Measurements from ENCODE around the gene ARHGEF40.

Gene ARHGEF40

GRCh38 chr14:21070083-21070609, at the start of gene ARHGEF40:
TSS of gene ARHGEF40 (plus strand) at chr14:21070304. CDS start at chr14:21070397, 93 bp downstream.
- no peak for DNase-seq (ENCODE audit: low read depth in 2 of 2)

GRCh38 chr14:21020977-21021545, 49.0 kb upstream of the ARHGEF40 start:
- no peak for DNase-seq (ENCODE audit: low read depth in 2 of 2)

GRCh38 chr14:21022686-21023085, 47.4 kb upstream of the ARHGEF40 start:
- DNase-seq (ENCODE audit: low read depth in 2 of 2) = no peak

- DNase-seq (ENCODE audit: low read depth in 2 of 2) = no peak
These were observed 46.9 kb upstream of the ARHGEF40 start for GRCh38 chr14:21023174-21023573.

GRCh38 chr14:21023817-21024584, 46.1 kb upstream of the ARHGEF40 start:
- no peak for DNase-seq (ENCODE audit: low read depth in 2 of 2)

GRCh38 chr14:21024585-21025370, 45.3 kb upstream of the ARHGEF40 start, which contains the start of gene NDRG2:
TSS of gene NDRG2 (minus strand) at chr14:21025061. CDS start at chr14:21023315, 1,746 bp downstream.
- peak; percentile 48 to 76 for DNase-seq (ENCODE audit: low read depth in 2 of 2)

- no peak for DNase-seq (ENCODE audit: low read depth in 2 of 2)
These were observed 44.5 kb upstream of the ARHGEF40 start for GRCh38 chr14:21025371-21026273.

- DNase-seq (ENCODE audit: low read depth in 2 of 2) = no peak
These were observed 43.7 kb upstream of the ARHGEF40 start for GRCh38 chr14:21026274-21026987.

GRCh38 chr14:21026988-21027315, 43.2 kb upstream of the ARHGEF40 start:
- DNase-seq (ENCODE audit: low read depth in 2 of 2) = no peak

- DNase-seq (ENCODE audit: low read depth in 2 of 2) = no peak
These were observed 40.2 kb upstream of the ARHGEF40 start, which contains the start of gene TPPP2 for GRCh38 chr14:21029917-21030316. TSS of gene TPPP2 (plus strand) at chr14:21030217. CDS start at chr14:21030582, 365 bp downstream.

- DNase-seq (ENCODE audit: low read depth in 2 of 2) = no peak
These were observed 39.6 kb upstream of the ARHGEF40 start for GRCh38 chr14:21030531-21030930.

GRCh38 chr14:21032326-21033132, 37.6 kb upstream of the ARHGEF40 start:
- DNase-seq (ENCODE audit: low read depth in 2 of 2) = no peak

- no peak for DNase-seq (ENCODE audit: low read depth in 2 of 2)
These were observed 36.9 kb upstream of the ARHGEF40 start for GRCh38 chr14:21033133-21033698.

- DNase-seq (ENCODE audit: low read depth in 2 of 2) = no peak
These were observed 35.4 kb upstream of the ARHGEF40 start, which contains the start of gene RNASE13 for GRCh38 chr14:21034707-21035106. TSS of gene RNASE13 (minus strand) at chr14:21034807. CDS start at chr14:21034288, 519 bp downstream.

GRCh38 chr14:21036751-21037150, 33.4 kb upstream of the ARHGEF40 start:
- DNase-seq (ENCODE audit: low read depth in 2 of 2) = no peak

- no peak for DNase-seq (ENCODE audit: low read depth in 2 of 2)
These were observed 32.9 kb upstream of the ARHGEF40 start for GRCh38 chr14:21037156-21037555.

GRCh38 chr14:21038441-21039422, 31.4 kb upstream of the ARHGEF40 start:
- no peak for DNase-seq (ENCODE audit: low read depth in 2 of 2)
